NCI-H82 (cell line): ENCODE measurements around the gene SLC4A3.

Source experiments
- DNase-seq: peaks from one replicate; lab custom pipeline; 2025; lab: John Stamatoyannopoulos, UW

SLC4A3 gene

GRCh38 chr2:219627103-219628100 lies at the start of gene SLC4A3:
TSS of gene SLC4A3 (plus strand) at chr2:219627630. CDS start at chr2:219627993, 363 bp downstream.
- DNase-seq, result peak; percentile 67

DNA sequence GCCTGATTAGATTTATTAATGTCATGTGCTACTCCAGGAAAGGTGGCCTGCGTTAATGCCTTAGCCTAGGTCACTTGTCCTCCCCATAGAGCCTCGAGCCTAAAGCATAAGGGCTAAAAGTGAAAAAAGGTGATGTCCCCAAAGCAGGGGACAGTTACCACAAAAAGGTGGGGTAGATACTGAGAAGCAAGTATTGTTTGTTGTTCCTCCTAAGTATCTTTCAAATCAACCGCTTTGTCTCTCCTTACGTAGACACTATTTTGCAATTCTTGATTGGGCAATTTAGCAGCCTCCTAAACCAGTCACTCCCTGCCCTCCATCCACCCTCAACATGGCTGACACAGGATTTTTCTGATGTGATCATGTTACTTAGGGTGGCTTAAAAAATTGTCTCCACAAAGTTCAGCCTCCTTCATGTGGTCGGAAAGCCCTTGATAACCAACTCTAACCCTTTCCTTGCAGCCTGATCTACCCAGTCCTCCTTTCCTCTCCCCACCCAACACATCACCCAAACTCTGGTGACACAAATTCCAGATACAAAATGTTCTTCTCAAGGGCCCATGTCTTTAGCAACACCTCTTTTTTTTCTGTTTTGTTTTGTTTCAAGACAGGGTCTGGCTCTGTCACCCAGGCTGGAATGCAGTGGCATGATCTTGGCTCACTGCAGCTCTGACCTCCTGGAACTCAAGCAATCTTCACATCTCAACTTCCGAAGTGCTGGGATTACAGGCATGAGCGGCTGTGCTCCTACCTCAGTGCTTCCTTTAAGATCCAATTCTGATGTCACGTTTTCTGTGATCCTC lies 48.4 kb upstream of the SLC4A3 start:
- DNase-seq, result no peak

- DNase-seq, result no peak
Observed at GRCh38 chr2:219581346-219581745, 46.1 kb upstream of the SLC4A3 start.

DNA sequence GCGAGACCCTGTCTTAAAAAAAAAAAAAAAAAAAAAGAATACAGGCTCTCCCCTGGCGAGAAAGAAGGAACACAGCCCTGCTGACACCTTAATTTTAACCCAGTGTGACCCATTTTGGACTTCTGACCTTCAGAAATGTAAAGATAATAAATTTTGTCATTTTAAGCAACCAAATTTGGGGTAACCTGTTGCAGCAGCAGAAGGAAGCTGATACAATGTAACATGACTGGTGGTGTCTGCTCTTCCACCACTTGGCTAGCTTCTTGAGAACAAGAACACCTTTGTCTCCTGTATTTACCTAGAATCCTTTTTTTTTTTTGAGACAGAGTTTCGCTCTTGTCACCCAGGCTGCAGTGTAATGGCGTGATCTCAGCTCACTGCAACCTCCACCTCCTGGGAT lies 36.3 kb upstream of the SLC4A3 start:
- no peak for DNase-seq

GRCh38 chr2:219592736-219593135 lies 34.7 kb upstream of the SLC4A3 start:
- DNase-seq, result no peak

GRCh38 chr2:219593154-219593553 lies 34.3 kb upstream of the SLC4A3 start:
- no peak for DNase-seq

DNA sequence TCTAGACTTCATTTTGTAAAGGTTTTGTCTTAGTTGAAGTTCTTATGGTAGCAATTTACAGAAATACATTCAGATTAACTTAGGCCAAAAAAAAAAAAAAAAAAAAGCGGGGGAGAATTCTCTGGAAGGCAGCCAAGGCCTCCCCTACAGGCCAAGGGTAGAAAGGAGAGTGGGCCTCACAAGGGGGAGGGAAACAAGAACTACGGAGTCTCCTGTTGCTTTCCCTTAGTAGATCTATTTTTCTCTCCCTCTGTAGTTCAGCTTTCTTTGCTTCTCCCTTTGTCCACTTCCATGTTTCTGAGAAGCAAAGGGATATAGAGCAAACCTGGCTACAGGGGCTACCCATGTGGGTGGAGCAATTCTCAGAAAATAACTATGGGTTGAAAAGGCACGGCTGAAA lies 32.2 kb upstream of the SLC4A3 start:
- DNase-seq, result peak; percentile 37

DNA sequence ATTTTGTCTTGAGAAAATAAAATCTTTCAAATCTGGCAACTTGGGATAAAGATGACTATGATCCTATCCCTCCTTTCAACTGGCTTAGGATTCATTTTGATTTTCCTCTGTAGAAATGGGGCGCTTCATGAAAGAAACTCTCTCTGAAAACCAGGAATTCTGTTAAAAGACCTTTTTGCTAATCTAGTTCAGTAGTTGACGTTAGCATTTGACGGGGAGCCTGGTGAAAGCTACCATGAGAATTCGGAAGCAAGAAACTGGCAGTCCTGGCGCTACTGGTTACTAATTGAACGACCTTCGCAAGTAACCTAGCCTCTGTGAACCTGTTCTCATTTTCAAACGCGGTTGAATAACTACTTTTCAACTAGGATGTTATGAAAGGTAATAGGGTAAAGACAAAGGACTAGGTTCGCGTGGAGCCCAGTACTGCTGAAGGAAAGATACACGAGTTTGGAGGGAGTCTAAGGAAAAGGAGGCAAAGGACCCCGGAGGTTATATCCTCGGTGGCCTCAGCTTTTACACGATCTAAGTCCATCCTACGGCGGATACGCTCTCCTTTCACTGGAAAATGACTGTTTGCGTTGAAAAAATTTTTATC lies 30.4 kb upstream of the SLC4A3 start:
- DNase-seq, result peak; percentile 69

DNA sequence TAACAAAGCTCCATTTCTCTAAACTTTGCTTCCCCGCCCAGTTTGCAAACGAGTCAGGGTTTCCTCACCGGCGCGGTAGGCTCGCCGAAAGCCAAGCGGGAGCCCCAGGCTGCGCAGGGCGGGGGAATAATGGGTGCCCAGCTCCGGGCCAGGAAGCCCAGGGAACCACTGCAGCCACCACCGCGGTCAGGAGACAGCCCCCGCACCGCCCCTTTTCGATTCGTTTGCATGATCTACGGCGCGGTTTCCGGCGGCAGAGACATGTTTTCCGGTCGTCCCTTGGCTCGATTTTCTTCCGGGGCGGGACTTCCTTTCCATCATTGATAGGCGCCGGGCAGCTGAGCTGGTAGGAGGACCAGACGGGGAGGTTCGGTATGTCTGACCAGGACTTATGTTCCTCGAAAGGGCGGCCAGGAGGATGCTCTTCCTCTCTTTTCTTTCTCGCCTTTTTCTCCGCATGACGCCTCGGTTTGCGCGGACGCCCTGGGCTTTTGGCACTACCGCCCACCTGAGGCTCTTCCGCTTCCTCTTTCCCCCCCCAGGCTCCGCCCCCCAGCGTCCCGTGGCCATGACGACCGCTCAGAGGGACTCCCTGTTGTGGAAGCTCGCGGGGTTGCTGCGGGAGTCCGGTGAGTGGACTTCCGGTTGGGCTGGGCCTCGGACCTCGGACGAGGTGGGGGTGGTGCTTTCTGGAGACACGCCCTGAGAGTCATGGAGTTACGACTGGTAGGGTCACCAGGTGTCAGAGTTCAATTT lies 29.7 kb upstream of the SLC4A3 start, which contains the start of gene STK11IP:
Gene STK11IP, plus strand, starts transcription at position 306 of the 756 bp plus-strand sequence. Its CDS starts 263 bp downstream, at position 569.
- DNase-seq, result peak; percentile 99

DNA sequence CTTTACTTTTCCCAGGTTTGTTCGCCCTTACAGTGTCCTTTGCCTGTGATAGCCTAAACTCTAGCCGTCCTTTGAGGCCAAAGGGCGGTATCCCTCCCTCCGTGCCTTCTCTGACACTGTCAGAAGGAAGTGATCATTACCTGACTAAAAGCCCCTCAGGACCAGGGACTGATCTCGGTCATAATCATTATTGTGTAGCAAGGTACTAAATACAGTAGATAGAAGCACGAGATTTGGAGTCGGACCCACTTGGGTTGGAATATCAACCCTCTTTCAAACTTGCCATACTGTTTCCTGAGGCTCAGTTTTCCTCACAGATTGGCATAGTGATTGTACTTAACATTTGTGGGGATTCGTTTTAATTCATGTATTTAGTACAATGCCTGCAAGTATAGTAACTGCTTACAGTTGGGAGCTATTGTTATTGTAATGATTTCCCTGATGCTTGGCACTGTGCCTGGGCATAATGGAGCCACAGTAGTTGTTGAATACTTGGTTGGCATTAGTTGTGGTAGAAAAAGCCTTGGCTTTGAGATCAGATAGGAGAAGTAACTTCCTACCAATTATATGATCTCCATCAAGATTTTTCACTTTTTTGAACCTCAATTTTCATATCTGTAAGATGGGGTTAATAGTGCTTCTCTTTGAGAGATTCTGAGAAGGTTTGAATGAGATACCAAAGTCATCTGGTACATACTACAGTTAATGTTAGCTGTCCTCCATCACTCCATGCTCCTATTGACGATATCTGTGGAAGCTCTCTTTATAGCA lies 28.9 kb upstream of the SLC4A3 start:
- no peak for DNase-seq

DNA sequence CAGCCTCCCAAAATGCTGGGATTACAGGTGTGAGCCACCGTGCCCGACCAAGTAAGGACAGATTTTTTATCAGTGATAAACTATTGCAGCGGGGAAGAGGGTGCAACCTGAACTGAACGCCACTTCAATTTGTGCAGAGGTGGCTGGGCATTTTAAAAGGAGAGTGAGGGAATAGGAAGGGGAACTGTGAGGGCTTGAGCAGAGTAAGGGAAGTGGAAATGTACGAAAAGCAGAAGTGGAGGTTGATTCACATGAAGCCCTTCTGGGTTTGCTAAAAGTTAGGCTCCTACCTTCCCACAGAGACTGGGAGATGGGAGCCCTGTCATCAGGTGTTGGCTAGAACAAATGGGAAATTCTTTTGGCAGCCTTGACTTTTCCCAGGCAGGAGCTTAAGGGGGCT lies 23.7 kb upstream of the SLC4A3 start:
- DNase-seq, result no peak

GRCh38 chr2:219605607-219605954 lies 21.8 kb upstream of the SLC4A3 start:
- DNase-seq, result peak; percentile 42

GRCh38 chr2:219607931-219608330 lies 19.5 kb upstream of the SLC4A3 start:
- no peak for DNase-seq

GRCh38 chr2:219608399-219608964 lies 18.9 kb upstream of the SLC4A3 start:
- no peak for DNase-seq

- DNase-seq, result no peak
Observed at GRCh38 chr2:219609149-219609750, 18.2 kb upstream of the SLC4A3 start.

DNA sequence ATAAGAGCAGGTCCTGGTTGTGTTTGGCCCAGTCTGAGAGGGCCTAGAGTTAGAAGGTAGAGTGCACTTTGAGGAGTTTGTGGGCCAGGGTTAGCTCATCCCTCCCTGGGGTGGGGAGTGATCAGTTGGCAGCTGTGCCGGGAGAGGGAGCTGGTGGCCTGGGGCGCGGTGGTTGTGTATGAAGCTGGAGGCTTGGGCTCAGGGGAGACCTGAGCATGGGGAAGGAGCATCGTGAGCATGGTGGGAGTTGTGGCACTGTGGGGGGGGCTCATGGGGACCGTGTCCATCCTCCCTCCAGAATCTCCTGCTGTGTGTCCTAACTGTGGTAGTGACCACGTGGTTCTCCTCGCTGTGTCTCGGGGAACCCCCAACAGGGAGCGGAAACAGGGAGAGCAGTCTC lies 16.1 kb upstream of the SLC4A3 start:
- DNase-seq, result no peak

DNA sequence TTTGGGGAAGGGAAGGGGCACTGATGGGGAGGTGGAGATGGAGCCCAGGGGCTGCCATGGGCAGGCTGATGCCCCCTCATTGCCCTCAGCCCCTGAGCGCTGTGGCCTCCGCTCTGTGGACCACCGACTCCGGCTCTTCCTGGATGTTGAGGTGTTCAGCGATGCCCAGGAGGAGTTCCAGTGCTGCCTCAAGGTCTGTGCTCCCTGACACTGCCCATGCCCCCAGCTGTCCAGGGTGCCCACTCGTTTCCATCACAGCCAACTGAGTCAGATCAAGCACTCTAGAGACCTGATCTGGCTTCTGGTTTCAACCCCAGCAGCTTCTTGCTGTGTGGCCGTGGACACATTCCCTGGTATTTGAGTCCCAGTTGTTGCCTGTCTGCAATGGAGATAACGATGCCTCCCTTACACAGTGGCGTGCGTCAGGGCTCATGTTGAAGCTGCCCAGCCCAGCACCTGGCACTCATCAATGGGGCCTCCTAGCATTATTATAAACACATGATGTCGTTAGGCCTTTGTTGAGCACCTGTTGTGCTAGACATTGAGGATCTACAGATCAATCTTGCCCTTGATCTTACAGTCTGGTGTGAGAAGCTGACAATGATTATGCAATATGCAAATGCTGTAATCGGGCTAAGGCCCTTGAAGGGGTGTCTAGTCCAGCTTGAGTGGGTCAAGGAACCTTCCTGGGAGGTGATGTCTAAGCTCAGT lies 15.4 kb upstream of the SLC4A3 start:
- DNase-seq, result no peak

DNA sequence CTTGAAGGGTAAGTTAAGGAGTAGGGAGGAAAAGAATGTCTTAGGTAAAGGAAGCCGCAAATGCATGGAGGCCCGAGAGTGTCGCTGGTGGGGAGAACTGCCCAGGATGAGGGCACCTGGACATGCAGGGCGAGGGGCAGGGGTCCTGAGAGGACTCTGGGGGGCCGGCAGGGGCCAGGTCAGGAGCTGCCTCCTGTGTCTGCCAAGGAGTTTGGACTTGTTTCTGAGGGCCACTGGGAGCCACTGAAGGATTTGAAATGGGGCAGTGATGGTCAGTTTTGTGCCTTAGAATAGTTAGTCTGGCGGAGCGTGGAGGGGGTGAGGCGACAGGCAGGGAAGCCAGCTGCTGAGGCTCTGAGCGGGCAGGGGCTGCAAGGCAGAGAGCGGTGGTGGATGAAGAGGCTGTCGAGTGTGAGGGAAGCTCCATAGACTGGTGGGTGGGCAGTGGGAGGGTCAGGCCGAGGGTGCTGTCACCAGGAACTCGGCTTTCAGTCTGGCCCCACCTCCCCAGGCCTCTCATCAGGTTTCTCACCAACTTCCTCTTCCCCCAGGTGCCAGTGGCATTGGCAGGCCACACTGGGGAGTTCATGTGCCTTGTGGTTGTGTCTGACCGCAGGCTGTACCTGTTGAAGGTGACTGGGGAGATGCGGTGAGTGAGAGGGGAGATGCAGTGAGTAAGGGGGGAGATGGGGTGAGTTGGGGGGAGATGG lies 14.7 kb upstream of the SLC4A3 start:
- DNase-seq, result no peak
